GM21381 (cell line): Measurements from ENCODE around the gene GSTM1.
A peak's percentile ranks its signal among the peaks of the same experiment; 100 is the strongest.
"Not testable (repeated sequence)": the region's sequence is repeated elsewhere in the genome, so short reads cannot be mapped to it uniquely, and the experiment has no call there.

Experiments used
- ATAC-seq: cut with Tn5 transposase; IDR thresholded peaks from one replicate; pipeline ENCODE4 v1.9.1; 2021; ENCODE audit warnings: mild to moderate bottlenecking, moderate library complexity; ENCODE audit not compliant: unreplicated experiment

Gene GSTM1

DNA sequence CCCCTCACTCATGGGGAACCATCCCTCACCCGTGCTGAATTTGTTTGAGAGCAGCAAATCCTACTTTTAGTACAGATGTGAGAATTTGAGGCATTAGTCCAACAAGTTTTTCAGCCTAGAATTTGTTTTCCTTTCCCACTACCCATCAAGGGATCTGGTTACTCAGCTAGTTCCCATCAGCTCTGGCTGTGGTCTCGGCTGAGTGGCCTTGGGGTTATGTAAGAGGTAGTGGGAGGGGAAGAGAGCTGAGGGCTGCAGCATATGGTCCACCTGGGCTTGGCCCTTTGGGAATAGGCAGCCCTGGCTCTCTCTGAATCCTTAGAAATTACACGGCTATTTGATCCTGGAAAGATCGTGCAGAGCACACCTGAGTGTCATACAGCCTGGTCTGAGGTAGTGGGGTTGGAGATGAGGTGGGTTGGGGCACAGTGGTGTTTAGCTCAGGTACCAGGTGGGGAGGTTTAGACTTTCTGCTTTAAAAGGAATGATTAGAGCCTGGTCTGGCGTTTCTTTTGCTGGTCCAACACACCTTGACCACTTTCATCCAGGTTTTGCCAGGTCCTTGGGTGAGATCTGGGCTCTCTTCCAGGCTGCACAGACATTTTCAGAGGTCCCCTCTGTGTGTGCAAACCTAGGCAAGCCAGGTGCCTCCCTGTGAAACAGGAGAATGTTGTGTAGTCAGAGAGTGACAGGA, 27.5 kb upstream of the GSTM1 start:
- no peak for ATAC-seq

DNA sequence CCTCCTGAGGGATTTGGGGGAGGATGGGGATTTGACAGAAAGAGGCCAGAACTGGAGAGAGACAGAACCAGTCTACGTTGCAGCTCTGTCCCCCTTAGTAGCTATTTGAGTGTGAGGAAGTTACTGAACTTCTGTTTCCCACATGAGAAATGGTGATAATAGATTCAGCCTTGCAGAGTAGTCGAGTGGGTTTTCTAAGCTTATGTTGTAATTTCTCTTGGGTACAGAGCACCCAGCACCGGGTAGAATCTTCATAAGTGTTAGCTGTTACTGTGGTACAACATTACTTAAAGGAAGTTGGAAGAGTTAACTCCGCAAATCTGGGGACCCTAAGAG, 27.0 kb upstream of the GSTM1 start:
- ATAC-seq, result not testable (repeated sequence)

DNA sequence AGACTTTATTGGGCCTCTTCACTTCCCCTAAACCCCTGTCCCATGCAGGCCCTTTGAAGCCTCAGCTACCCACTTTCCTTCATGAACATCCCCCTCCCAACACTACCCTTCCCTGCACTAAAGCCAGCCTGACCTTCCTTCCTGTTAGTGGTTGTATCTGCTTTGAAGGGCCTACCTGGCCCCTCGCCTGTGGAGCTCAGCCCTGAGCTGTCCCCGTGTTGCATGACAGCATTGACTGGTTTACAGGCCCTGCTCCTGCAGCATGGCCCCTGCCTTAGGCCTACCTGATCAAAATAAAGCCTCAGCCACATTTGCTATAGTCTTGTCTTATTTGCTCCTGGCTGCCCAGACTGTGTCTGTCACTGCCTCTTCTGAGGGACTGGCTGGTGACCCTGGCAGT, 26.2 kb upstream of the GSTM1 start:
- no peak for ATAC-seq

DNA sequence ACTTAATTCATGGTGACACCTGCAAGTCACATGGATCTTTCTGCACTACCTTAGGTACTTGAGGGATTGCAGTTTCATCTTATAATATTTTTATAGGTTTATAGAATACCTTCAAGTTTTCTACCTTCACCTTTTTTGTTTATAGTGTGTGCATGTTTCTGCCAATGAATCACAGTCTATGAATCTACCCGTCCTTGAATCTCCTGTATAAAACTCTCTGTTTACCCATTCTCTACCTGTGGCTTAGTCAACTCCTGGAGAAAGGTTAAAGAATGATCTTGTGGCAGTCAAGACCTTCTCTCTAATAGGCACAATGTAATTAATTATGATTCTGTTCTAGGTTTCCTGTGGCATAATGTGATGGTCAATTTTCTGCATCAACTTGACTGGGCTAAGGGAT, 22.9 kb upstream of the GSTM1 start:
- no peak for ATAC-seq

DNA sequence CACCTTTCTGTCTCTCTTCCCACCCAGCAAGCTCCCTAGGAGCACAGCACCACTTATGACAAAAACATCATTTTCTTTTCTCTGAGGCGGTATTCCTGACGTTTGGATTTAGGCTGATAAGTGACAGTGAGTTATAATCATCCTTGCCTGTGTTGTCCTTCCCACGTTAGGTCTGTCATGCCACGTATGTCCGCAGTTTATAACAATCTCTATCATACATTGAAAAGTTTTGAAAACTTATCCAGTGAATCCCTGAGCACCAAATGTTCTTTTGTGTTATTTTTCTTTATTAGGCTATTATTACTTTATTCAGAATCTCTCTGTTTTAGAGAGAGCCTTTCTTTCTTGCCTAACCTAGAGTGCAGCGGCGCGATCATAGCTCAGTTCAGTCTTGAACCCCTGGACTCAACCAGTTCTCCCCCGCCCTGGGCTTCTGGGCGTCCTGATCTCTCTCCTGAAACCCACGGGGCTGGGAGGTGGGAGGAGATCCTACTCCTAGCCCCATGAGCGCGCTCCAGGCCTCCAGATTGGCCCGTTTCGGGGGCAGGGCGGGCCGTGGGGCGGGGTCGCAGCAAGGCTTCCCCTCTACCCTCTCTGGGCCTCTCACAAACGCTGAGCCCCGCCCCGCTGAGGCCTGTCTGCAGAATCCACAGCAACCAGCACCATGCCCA, 20.0 kb upstream of the GSTM1 start, which contains the start of gene GSTM2:
GSTM2 (plus strand) TSS at position 606 of the 671 bp plus-strand sequence; CDS start at position 665, 59 bp downstream.
- ATAC-seq, result peak; percentile 92

DNA sequence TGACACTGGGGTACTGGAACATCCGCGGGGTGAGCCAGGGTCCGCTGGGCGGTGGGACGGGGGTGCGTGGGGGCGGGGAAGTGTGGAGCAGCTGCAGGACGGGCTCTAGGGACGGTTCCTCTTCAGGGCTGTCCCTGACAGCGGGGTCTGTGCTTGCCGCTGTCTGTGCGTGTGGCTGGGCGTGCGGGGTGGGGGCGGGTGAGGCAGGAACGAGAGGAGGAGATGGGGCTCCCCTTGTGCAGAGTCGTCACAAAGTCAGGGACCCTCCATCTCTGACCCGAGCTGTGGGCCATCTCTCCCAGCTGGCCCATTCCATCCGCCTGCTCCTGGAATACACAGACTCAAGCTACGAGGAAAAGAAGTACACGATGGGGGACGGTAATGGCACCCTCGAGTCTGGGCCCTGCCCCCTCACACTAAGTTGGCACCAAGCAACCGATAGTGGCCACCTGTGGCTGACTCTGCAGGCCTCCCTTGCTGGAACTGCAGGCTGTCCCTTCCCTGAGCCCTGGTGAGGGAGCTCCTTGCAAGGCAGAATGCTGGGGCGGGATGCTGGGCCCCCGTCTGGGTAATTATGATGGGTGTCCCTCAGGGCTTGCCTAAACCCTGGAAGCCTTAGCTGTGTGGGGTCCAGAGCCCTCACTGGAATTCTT, 19.4 kb upstream of the GSTM1 start:
- ATAC-seq, result no peak

DNA sequence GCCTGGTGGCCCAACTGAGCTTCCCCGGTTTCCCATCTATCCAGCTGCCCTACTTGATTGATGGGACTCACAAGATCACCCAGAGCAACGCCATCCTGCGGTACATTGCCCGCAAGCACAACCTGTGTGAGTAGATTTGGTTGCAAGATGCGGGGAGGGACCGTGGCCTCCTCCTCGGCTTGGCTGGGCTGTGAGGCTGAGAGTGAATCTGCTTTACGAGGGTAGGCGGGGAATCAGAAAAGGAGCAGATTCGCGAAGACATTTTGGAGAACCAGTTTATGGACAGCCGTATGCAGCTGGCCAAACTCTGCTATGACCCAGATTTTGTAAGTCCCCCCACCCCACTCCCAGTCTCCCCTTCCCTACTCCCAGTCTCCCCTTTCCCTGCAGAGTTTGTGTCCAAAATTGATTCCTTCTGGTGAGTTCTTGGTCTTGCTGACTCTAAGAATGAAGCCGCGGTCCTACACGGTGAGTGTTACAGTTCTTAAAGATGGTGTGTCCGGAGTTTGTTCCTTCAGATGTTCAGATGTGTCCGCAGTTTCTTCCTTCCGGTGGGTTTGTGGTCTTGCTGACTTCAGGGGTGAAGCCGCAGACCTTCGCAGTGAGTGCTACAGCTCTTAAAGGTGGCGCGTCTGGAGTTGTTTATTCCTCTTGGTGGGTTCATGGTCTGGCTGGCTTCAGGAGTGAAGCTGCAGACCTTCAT, 18.2 kb upstream of the GSTM1 start:
- ATAC-seq, result no peak

DNA sequence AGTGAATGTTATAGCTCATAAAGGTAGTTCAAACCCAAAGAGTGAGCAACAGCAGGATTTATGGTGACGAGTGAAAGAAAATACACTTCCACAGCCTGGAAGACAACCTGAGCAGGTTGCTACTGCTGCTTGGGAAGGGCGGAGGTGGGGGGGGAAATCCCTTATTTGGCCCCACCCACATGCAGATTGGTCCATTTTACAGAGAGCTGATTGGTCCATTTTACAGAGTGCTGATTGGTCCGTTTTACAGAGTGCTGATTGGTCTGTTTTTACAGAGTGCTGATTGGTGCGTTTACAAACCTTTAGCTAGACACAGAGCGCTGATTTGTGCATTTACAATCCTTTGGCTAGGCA, 17.7 kb upstream of the GSTM1 start:
- not testable (repeated sequence) for ATAC-seq

DNA sequence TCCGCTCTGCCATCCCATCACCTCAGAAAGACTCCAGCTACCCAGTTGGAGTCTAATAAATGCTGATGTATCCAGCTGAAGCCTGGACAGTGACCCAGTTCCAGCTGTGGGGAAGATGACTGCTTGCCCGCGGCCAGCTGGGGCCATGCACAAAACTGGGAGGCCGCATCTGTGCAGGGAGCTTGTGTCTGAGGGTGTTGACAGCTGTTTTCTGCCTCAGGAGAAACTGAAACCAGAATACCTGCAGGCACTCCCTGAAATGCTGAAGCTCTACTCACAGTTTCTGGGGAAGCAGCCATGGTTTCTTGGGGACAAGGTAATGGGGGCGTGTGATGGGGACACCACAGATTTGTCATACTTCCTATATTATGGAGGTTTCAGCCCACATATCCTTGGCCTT, 16.6 kb upstream of the GSTM1 start:
- no peak for ATAC-seq

DNA sequence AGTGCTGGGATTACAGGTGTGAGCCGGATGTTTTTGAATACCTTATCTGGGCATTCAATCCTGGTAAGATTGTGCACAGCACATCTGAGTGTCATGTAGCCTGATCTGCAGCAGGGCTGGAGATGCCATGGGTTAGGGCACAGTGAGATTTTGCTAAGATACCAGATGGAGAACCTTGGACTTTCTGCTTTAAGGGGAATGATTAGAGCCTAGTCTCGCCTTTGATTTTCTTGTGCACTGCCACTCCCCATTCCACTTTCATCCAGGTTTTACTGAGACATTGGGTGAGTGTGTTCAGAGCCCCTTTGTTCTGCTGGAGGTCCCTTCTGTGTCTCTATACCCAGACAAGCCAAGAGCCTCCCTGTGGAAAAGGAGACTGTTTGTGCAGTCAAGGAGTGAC, 13.8 kb upstream of the GSTM1 start:
- not testable (repeated sequence) for ATAC-seq

DNA sequence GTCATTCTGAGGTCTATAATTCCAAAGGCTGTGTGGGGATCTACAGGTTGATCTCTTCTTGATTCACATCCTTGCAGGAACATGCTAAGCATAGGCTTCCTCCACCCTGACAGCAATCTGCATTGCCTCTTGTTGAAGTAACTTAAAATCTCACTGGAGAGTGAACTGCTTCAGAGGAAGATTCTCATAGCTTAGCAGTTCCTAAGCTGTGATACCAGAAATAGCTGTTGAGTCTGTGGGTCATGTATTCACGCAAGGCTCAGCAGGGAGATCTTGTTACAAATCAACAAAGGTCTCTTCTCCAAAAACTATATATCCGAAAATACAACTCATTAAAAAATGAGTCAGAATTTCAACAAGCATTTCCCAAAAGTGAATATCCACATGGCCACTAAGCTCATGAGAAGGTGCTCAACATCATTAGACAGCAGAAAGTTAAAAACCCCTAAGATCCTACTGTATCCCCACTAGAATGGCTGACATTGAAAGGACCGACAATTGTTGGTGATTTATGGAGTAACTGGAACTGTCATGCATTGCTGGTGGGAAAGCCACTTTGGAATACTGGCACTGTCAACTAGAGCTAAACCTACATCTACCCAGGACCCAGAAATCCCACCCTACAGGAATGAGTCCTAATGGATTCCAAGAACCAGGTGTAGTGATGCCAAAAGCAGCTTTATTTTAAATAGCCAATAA, 10.8 kb upstream of the GSTM1 start:
- ATAC-seq, result not testable (repeated sequence)

DNA sequence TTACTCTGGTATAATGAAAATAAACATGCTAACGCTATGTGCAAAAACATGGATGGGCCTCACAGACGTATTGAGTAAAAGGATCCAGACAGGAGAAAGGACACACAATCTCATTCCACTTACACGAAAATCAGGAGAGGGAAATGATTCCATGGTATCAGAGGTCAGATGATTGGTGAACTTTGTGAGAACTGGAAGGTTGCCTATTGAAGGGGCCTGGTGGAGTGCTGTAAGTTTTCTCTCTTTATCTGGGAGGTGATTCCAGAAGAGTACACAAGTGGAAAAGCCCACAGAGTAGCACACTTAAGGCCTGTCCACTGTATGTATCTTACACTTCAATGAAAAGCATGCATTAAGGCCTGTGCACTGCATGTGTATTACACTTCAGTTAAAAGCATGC, 10.2 kb upstream of the GSTM1 start:
- ATAC-seq, result no peak

DNA sequence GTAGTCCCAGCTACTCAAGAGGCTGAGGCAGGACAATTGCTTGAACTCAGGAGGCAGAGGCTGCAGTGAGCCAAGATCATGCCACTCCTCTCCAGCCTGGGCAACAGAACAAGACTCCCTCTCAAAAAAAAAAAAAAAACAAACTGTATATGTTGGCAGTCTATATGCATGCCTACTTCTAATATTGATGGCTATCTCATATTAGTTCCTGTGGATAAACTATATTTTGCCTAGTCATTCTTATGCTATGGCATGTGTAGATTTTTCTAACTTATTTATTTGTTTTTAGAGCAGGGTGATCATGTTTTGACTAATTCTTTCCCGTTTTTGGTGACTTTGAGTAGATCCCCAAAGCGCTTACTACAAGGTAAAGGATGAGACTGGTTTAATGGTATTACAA, 9.0 kb upstream of the GSTM1 start:
- ATAC-seq, result not testable (repeated sequence)

DNA sequence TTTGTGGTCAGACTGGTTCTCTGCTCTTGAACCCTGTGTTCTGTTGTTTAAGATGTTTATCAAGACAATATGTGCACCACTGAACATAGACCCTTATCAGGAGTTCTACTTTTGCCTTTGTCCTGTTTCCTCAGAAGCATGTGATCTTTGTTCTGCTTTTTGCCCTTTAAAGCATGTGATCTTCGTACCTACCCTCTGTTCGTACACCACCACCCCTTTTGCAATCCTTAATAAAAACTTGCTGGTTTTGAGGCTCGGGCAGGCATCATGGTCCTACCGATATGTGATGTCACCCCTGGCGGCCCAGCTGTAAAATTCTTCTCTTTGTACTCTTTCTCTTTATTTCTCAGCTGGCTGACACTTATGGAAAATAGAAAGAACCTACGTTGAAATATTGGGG, 2.8 kb upstream of the GSTM1 start:
- not testable (repeated sequence) for ATAC-seq

DNA sequence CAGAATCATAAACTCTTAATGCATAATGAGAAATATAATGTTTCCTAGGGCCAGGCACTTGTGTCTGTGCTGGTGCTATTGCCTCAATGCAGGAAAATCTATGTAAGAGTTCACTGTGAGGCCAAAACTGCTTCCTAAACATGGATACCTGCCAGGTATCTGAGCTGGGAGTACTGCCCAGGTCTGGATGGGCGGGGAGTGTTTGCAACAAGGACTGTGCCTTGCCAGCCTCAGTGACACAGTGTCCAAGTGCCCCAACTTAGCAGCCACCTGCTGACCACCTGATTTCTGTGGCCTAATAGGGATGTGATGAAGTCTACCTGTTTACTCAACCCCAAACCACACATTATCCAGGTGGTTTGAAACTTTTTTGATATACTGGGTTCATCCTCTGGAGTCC, 2.2 kb upstream of the GSTM1 start:
- ATAC-seq, result not testable (repeated sequence)

DNA sequence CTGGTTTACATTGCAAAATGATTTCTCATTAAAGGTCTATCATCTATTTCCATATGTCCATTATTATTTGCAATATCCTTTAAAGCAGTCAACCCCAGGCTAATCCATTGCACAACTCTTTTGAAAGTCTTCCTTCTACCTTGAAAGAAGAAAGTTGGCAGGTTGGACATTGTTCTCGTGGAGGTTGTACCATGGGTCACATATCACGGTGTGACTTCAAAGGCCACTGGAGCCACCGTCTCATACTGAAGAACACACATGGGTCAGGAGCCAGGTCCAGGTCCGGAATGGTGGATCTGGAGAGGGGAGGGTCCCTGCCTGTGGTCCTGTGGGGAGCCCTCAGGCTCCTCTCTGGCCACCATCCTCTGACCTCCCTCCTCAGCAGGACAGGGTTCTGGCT, 1.7 kb upstream of the GSTM1 start:
- ATAC-seq, result not testable (repeated sequence)

DNA sequence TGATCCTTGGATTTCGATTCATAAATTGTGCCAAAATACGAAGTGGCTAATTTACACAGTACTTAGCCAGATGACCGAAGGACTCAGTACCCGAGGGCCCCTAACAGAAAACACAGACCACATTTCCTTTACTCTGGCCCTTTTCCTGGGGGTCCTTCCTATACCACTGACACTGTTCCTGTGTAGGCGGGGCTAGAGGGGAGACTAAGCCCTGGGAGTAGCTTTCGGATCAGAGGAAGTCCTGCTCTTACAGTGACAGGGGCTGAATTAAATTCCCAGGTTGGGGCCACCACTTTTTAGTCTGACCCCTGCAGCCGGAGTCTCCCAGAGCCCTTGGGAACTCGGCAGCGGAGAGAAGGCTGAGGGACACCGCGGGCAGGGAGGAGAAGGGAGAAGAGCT, 508 bp upstream of the GSTM1 start:
- not testable (repeated sequence) for ATAC-seq

DNA sequence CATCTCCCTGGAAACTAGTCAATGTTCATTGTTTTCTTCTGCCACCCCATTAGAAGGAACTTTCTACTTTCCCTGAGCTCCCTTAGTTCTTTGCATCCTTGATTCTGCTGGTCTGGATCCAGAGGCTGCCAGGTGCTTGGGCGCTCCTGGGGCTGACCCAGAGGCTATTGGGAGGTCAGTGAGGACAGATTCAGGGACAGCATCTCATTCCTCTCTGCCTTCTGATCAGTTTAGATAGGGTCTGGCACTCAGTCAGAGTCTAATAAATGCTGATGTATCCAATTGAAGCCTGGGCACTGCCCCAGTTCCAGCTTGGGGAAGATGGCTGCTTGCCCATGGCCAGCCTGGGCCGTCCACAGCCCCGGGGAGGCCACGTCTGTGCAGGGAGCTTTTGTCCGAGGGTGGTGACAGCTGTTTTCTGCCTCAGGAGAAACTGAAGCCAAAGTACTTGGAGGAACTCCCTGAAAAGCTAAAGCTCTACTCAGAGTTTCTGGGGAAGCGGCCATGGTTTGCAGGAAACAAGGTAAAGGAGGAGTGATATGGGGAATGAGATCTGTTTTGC, 2.3 kb downstream of the GSTM1 start:
- no peak for ATAC-seq

DNA sequence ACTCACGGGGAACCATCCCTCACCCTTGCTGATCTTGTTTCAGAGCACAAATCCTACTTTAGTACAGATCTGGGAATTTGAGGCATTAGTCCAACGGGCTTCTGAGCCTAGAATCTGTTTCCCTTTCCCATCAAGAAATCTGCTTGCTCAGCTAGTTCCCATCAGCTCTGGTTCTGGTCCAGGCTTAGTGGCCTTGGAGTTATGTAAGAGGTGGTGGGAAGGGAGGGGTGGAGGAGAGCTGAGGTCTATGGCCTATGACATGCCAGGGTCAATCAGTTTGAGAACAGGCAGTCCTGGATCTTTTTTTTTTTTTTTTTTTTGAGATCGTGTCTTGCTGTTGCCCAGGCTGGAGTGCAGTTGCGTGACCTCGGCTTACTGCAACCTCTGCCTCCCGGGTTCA, 4.1 kb downstream of the GSTM1 start:
- ATAC-seq, result no peak

DNA sequence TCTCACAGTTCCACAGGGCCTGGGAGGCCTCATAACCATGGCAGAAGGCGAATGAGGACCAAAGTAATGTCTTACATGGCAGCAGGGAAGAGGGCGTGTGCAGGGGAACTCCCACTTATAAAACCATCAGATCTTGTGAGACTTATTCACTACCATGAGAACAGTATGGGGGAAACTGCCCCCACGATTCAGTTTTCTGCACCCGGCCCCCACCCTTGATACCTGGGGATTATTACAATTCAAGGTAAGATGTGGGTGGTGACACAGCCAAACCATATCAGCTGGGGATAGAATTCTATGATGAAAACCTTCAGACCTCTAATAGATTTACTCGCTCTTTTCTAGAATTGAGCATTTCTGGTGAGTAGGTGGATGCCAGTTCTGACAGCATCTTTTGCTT, 6.8 kb downstream of the GSTM1 start:
- ATAC-seq, result not testable (repeated sequence)

DNA sequence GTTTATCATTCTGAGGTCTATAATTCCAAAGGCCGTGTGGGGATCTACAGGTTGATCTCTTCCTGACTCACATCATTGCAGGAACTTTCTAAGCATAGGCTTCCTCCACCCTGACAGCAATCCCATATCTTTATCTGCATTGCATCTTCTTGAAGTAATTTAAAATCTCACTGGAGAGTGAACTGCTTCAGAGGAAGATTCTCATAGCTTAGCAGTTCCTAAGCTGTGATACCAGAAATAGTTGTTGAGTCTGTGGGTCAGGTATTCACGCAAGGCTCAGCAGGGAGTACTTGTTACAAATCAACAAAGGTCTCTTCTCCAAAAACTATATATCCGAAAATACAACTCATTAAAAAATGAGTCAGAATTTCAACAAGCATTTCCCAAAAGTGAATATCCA, 7.5 kb downstream of the GSTM1 start:
- not testable (repeated sequence) for ATAC-seq
